H1 (cell line): ENCODE measurements around the gene RAB7B. TPM values are rescaled to one million over a fixed set of nuclear protein-coding genes. Genes with fewer than 3 reads are reported as not detected.

Experiments used
- CTCF ChIA-PET: fragments of 300-600 bp; sonication (Branson Sonifier 250); formaldehyde crosslinking; loops from one replicate; lab custom pipeline; 2021; ENCODE audit not compliant: partially characterized antibody; lab: Charles Lee
- POLR2A ChIA-PET: fragments of 300-600 bp; sonication (Branson Sonifier 250); formaldehyde crosslinking; loops from one replicate; lab custom pipeline; 2021; ENCODE audit warnings: inconsistent platforms; ENCODE audit not compliant: partially characterized antibody; lab: Charles Lee
- DNase-seq, 2 experiments: peaks; one replicate each; pipeline versions ENCODE4 v3.0.0 to v3.0.0-alpha.2; 2010 to 2022; ENCODE audit warnings: low spot score in 2 of 2, low read depth in 1 of 2, mixed read lengths in 1 of 2
- FAIRE-seq: peaks from 2 replicates; lab custom pipeline; 2011; peaks lifted over from hg19 to GRCh38; lab: Jason Lieb, UNC
- H2AFZ ChIP-seq: 2 replicates; pipeline ENCODE4 v1.8.1; 2012; ENCODE audit warnings: low read length, inconsistent platforms
- H2AK5ac ChIP-seq: 2 replicates; pipeline ENCODE4 v1.6.1; 2013; ENCODE audit warnings: low read depth, low read length
- H2BK120ac ChIP-seq: replicated peaks from 2 replicates; pipeline ENCODE3; 2013; ENCODE audit warnings: low read depth, low read length, inconsistent platforms
- H2BK12ac ChIP-seq: 2 replicates; pipeline ENCODE4 v1.6.1; 2013; ENCODE audit warnings: low read depth, low read length
- H2BK15ac ChIP-seq: 2 replicates; pipeline ENCODE4 v1.6.1; 2013; ENCODE audit warnings: low read length
- H2BK20ac ChIP-seq: 2 replicates; pipeline ENCODE4 v1.6.1; 2013; ENCODE audit warnings: low read length
- H2BK5ac ChIP-seq: 2 replicates; pipeline ENCODE4 v1.6.1; 2013; ENCODE audit warnings: low read depth, low read length
- H3K14ac ChIP-seq: 2 replicates; pipeline ENCODE4 v1.6.1; 2013; ENCODE audit warnings: inconsistent platforms; ENCODE audit not compliant: insufficient read length
- H3K18ac ChIP-seq: 2 replicates; pipeline ENCODE4 v1.6.1; 2013; ENCODE audit warnings: low read length; ENCODE audit errors: extremely low read depth
- H3K23ac ChIP-seq: 2 replicates; pipeline ENCODE4 v1.6.1; 2013; ENCODE audit warnings: inconsistent platforms; ENCODE audit not compliant: insufficient read length
- H3K23me2 ChIP-seq: 2 replicates; pipeline ENCODE4 v1.6.1; 2013; ENCODE audit warnings: low read depth, low read length
- H3K27ac ChIP-seq: 2 replicates; pipeline ENCODE4 v1.6.1; 2011; ENCODE audit warnings: low read depth, low read length, inconsistent platforms
- H3K27me3 ChIP-seq, 4 experiments: replicated peaks in 1 of 4; 1 replicate in 1 of 4; 2 replicates in 3 of 4; pipeline versions ENCODE4 v1.6.1 to v1.8.1; 2011 to 2013; ENCODE audit warnings: low read length in 3 of 4, mild to moderate bottlenecking in 3 of 4, inconsistent platforms in 2 of 4, mixed read lengths in 2 of 4, moderate library complexity in 1 of 4; ENCODE audit not compliant: control insufficient read depth in 3 of 4, insufficient read depth in 3 of 4; ENCODE audit errors: extremely low read depth in 1 of 4
- H3K36me3 ChIP-seq, 4 experiments: 2 replicates each; pipeline versions ENCODE4 v1.6.1 to v1.8.1; 2011 to 2013; ENCODE audit warnings: mild to moderate bottlenecking in 4 of 4, low read length in 3 of 4, moderate library complexity in 2 of 4, control low read depth in 1 of 4, inconsistent platforms in 1 of 4; ENCODE audit not compliant: insufficient read depth in 4 of 4, control insufficient read depth in 2 of 4
- H3K4ac ChIP-seq: replicated peaks from 2 replicates; pipeline ENCODE3; 2013; ENCODE audit warnings: low read length, low read depth, mixed read lengths, inconsistent platforms; ENCODE audit not compliant: insufficient read length
- H3K4me1 ChIP-seq, 4 experiments: replicated peaks in 1 of 4; 1 replicate in 1 of 4; 2 replicates in 3 of 4; pipeline versions ENCODE4 v1.6.1 to v1.8.1; 2011 to 2013; ENCODE audit warnings: low read length in 3 of 4, inconsistent platforms in 2 of 4, mixed read lengths in 1 of 4; ENCODE audit not compliant: insufficient read depth in 4 of 4, control insufficient read depth in 3 of 4
- H3K4me2 ChIP-seq, 2 experiments: 2 replicates each; pipeline versions ENCODE4 v1.6.1 to v1.8.1; 2011 to 2013; ENCODE audit warnings: low read depth in 2 of 2, low read length in 2 of 2, control low read depth in 1 of 2, inconsistent platforms in 1 of 2, mild to moderate bottlenecking in 1 of 2; ENCODE audit not compliant: insufficient read depth in 1 of 2
- H3K4me3 ChIP-seq, 4 experiments: fragments of 200-600, 300-600 bp in 1 of 4; sonication (generic), shearing (Covaris generic), sonication (Bioruptor Twin) in 1 of 4; 2 replicates each; pipeline versions ENCODE4 v1.5.1 to v1.8.1; 2011 to 2016; ENCODE audit warnings: low read length in 4 of 4, low read depth in 3 of 4, control low read depth in 2 of 4, inconsistent platforms in 2 of 4, mild to moderate bottlenecking in 2 of 4, mixed read lengths in 1 of 4, moderate library complexity in 1 of 4; ENCODE audit not compliant: insufficient read depth in 2 of 4; ENCODE audit errors: extremely low read depth in 1 of 4
- H3K56ac ChIP-seq: replicated peaks from 2 replicates; pipeline ENCODE3; 2013; ENCODE audit warnings: low read depth, mild to moderate bottlenecking, mixed read lengths, low read length, inconsistent platforms; ENCODE audit not compliant: insufficient read length
- H3K79me1 ChIP-seq: 2 replicates; pipeline ENCODE4 v1.6.1; 2013; ENCODE audit warnings: low read depth, low read length, control low read depth
- H3K79me2 ChIP-seq, 2 experiments: 2 replicates each; pipeline versions ENCODE4 v1.6.1 to v1.8.1; 2012 to 2013; ENCODE audit warnings: low read length in 2 of 2, mild to moderate bottlenecking in 2 of 2, inconsistent platforms in 1 of 2; ENCODE audit not compliant: insufficient read depth in 2 of 2, control insufficient read depth in 1 of 2
- H3K9ac ChIP-seq, 4 experiments: replicated peaks in 1 of 4; 1 replicate in 1 of 4; 2 replicates in 3 of 4; pipeline versions ENCODE4 v1.6.1 to v1.8.1; 2011 to 2013; ENCODE audit warnings: low read depth in 3 of 4, low read length in 3 of 4, control low read depth in 2 of 4, mild to moderate bottlenecking in 2 of 4, moderate library complexity in 2 of 4, inconsistent platforms in 1 of 4; ENCODE audit errors: extremely low read depth in 1 of 4
- H3K9me3 ChIP-seq, 2 experiments: 2 replicates each; pipeline versions ENCODE4 v1.6.1 to v1.8.1; 2012 to 2013; ENCODE audit warnings: mild to moderate bottlenecking in 2 of 2, moderate library complexity in 2 of 2, control low read depth in 1 of 2, inconsistent platforms in 1 of 2, low read depth in 1 of 2, low read length in 1 of 2, mixed read lengths in 1 of 2; ENCODE audit not compliant: insufficient read depth in 2 of 2
- H4K20me1 ChIP-seq, 2 experiments: replicated peaks in 1 of 2; 2 replicates each; pipeline versions ENCODE3 to v1.8.1; 2011 to 2013; ENCODE audit warnings: inconsistent platforms in 2 of 2, low read length in 2 of 2, mild to moderate bottlenecking in 1 of 2; ENCODE audit not compliant: insufficient read depth in 2 of 2, control insufficient read depth in 1 of 2
- H4K5ac ChIP-seq: 2 replicates; pipeline ENCODE4 v1.6.1; 2013; ENCODE audit warnings: low read length, low read depth, mixed read lengths, inconsistent platforms; ENCODE audit not compliant: insufficient read length
- H4K8ac ChIP-seq: 2 replicates; pipeline ENCODE4 v1.8.0; 2013; ENCODE audit warnings: mild to moderate bottlenecking, moderate library complexity, low read length, inconsistent platforms; ENCODE audit not compliant: insufficient read depth; ENCODE audit errors: extremely low read depth
- H4K91ac ChIP-seq: replicated peaks from 2 replicates; pipeline ENCODE3; 2013; ENCODE audit warnings: low read length, mixed read lengths, inconsistent platforms; ENCODE audit not compliant: insufficient read length
- CHD2 ChIP-seq: IDR thresholded peaks from 2 replicates; pipeline ENCODE4 v1.6.1; 2012; ENCODE audit warnings: low read length, improper control_type of control experiment
- CREB1 ChIP-seq: IDR thresholded peaks from 2 replicates; pipeline ENCODE4 v1.6.1; 2012; ENCODE audit warnings: inconsistent platforms
- KDM5A ChIP-seq: fragments of 200-600 bp; IDR thresholded peaks from 2 replicates; pipeline ENCODE4 v1.7.1; 2012; ENCODE audit warnings: mild to moderate bottlenecking, low read length, inconsistent platforms, mixed read lengths
- RNF2 ChIP-seq: fragments of 200-900, 300-1000 bp; sonication (generic); IDR thresholded peaks from 2 replicates; pipeline ENCODE4 v1.7.1; 2016; ENCODE audit warnings: borderline replicate concordance, low read depth, mild to moderate bottlenecking, antibody characterized with exemption, low read length; ENCODE audit not compliant: poor library complexity, severe bottlenecking; ENCODE audit errors: missing control alignments
- SP1 ChIP-seq: IDR thresholded peaks from 2 replicates; pipeline ENCODE4 v1.6.1; 2011; ENCODE audit warnings: low read depth, low read length
- WGBS, 2 experiments: shearing (Covaris generic) in 1 of 2; methylation state at CpG; one replicate each; pipeline versions ENCODE4 v1.1.6 to v1.1.7; 2013 to 2015; ENCODE audit warnings: low lambda C conversion rate in 2 of 2, mixed read lengths in 2 of 2, inconsistent platforms in 1 of 2, low coverage in 1 of 2, missing lambda C conversion rate in 1 of 2; ENCODE audit not compliant: insufficient replicate concordance in 2 of 2, insufficient coverage in 1 of 2, insufficient read length in 1 of 2; ENCODE audit errors: extremely low coverage in 1 of 2, missing lambda C conversion rate in 1 of 2; 5-methylcytosine and 5-hydroxymethylcytosine counted together
- polyA plus RNA-seq, 7 experiments: library from polyadenylated mRNA; depleted of rRNA in 3 of 7; stranded (reverse) in 5 of 7; unstranded in 2 of 7; fragments of >200 nt in 5 of 7; fragments of 200-250 nt in 2 of 7; gene quantifications; 1 replicate in 5 of 7; 2 replicates in 1 of 7; 4 replicates in 1 of 7; pipeline versions ENCODE4 v1.2.1 to v1.2.3, GENCODE V29; 2011 to 2013; ENCODE audit warnings: missing spikeins in 2 of 7, mixed read lengths in 2 of 7
- total RNA-seq: library from RNA; stranded (reverse); fragmentation: NEBNext Ultra II Directional; extraction: Animal tissue kit (Norgen Biotek cat#: 25700); gene quantifications from 2 replicates; pipeline ENCODE4 v1.2.1, GENCODE V29; 2021

The RAB7B gene
- total and polyA plus RNA-seq, 2 of the 8 experiments (the other 6 are each of a cell fraction or from before 2014, with no cell fraction given): 0.05 TPM; not detected in 1

- no peak overlapping the region; the same call in 1 of the 2 replicates for H2AFZ ChIP-seq
- TF ChIP-seq CREB1 (no peak), RNF2 (no peak), SP1 (no peak), CHD2 (no peak), KDM5A (no peak)
- TF ChIP-seq, all 59 proteins: peak for 0
- Histone ChIP-seq H4K8ac (no peak overlapping the region), H3K36me3 (no peaks in the 10 kb centered on the region), H3K9ac (no peak overlapping the region), H3K23ac (no peak overlapping the region), H2BK12ac (no peak overlapping the region), H4K5ac (no peak overlapping the region), H3K56ac (no peak overlapping the region), H2BK15ac (no peak overlapping the region), H2AK5ac (no peak overlapping the region), H3K27me3 (peaks cover 4 to 17% (median 11%) of the 10 kb centered on the region in 4 experiments; a peak in 6 of 7 replicates), H3K4me1 (peaks cover 0 to 7% (median 3%) of the 10 kb centered on the region in 4 experiments; a peak in 3 of 7 replicates), H3K14ac (no peak overlapping the region), H4K91ac (no peak overlapping the region), H3K79me1 (no peaks in the 10 kb centered on the region), H2BK20ac (no peak overlapping the region), H3K4ac (no peak overlapping the region), H4K20me1 (no peaks in the 10 kb centered on the region), H3K23me2 (no peaks in the 10 kb centered on the region), H3K4me2 (no peak overlapping the region), H3K27ac (no peak overlapping the region), H3K18ac (no peak overlapping the region), H3K79me2 (no peaks in the 10 kb centered on the region), H3K9me3 (no peaks in the 10 kb centered on the region), H2BK5ac (no peak overlapping the region), H2BK120ac (no peak overlapping the region), H3K4me3 (no peak overlapping the region)
- DNase-seq (no peak), FAIRE-seq (no peak)
- ChIA-PET CTCF (interaction anchor here (2.6 to 4.5 kb wide), 3 partner anchors 11 to 36 kb away, joined by 11 to 26 read pairs (median 23); no protein-coding TSS in a partner anchor), POLR2A (no interaction called here)
- 83% methylated on average over 3 of the region's 4 CpGs; no CpG with 5 or more reads in 1 of the 2 experiments for WGBS, 2 experiments
These were observed 8.8 kb downstream of the RAB7B start for GRCh38 chr1:205994346-205994745.
